ENCODE data around the gene SHMT2.

SHMT2 gene

GRCh38 chr12:57199191-57199590 is 30.3 kb upstream of the SHMT2 start:
- Histone ChIP-seq H3K36me3 (ENCODE audit: insufficient read depth, low read length) (peaks cover 98% of the 10 kb centered on the region), H3K4me1 (ENCODE audit: insufficient read depth, low read length) (no peaks in the 10 kb centered on the region), H3K9ac (ENCODE audit: low read depth, low read length) (no peak overlapping the region), H3K27ac (ENCODE audit: low read depth, low read length) (no peak overlapping the region), H3K4me3 (ENCODE audit: low read length) (no peak overlapping the region), H3K27me3 (ENCODE audit: insufficient read depth, low read length) (no peaks in the 10 kb centered on the region), H3K9me3 (ENCODE audit: insufficient read depth, low read depth, low read length) (no peaks in the 10 kb centered on the region)
- WGBS = 89% methylated on average over 15 of the region's 15 CpGs

GRCh38 chr12:57200497-57200896 is 29.0 kb upstream of the SHMT2 start:
- H3K4me3 ChIP-seq (ENCODE audit: low read length) = no peak overlapping the region
- no peaks in the 10 kb centered on the region for H3K9me3 ChIP-seq (ENCODE audit: insufficient read depth, low read depth, low read length)
- no peaks in the 10 kb centered on the region for H3K4me1 ChIP-seq (ENCODE audit: insufficient read depth, low read length)
- no peak overlapping the region for H3K27ac ChIP-seq (ENCODE audit: low read depth, low read length)
- H3K36me3 ChIP-seq (ENCODE audit: insufficient read depth, low read length) = peaks cover 98% of the 10 kb centered on the region
- no peak overlapping the region for H3K9ac ChIP-seq (ENCODE audit: low read depth, low read length)
- no peaks in the 10 kb centered on the region for H3K27me3 ChIP-seq (ENCODE audit: insufficient read depth, low read length)
- 95% methylated on average over 15 of the region's 15 CpGs for WGBS

DNA sequence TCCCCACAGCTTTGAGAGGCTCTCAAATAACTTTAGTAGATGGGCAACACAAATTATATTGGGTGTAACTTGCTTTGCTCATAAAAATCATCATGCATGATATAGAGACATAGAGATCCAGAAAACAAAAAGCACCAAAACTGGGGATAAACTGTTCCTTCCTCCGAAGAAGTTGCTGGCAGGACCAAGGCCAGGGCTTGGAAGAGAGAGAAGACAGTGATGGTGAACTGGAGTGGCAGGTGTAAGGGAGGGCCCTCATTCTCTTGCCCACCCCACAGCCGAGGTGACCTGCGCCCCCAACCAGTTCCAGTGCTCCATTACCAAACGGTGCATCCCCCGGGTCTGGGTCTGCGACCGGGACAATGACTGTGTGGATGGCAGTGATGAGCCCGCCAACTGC is 28.3 kb upstream of the SHMT2 start:
- H3K27ac ChIP-seq (ENCODE audit: low read depth, low read length) = no peak overlapping the region
- no peaks in the 10 kb centered on the region for H3K27me3 ChIP-seq (ENCODE audit: insufficient read depth, low read length)
- no peaks in the 10 kb centered on the region for H3K4me1 ChIP-seq (ENCODE audit: insufficient read depth, low read length)
- H3K9me3 ChIP-seq (ENCODE audit: insufficient read depth, low read depth, low read length) = no peaks in the 10 kb centered on the region
- H3K9ac ChIP-seq (ENCODE audit: low read depth, low read length) = no peak overlapping the region
- peaks cover 98% of the 10 kb centered on the region for H3K36me3 ChIP-seq (ENCODE audit: insufficient read depth, low read length)
- no peak overlapping the region for H3K4me3 ChIP-seq (ENCODE audit: low read length)
- 95% methylated on average over 8 of the region's 8 CpGs for WGBS

- H3K27ac ChIP-seq (ENCODE audit: low read depth, low read length) = no peak overlapping the region
- no peaks in the 10 kb centered on the region for H3K9me3 ChIP-seq (ENCODE audit: insufficient read depth, low read depth, low read length)
- peaks cover 98% of the 10 kb centered on the region for H3K36me3 ChIP-seq (ENCODE audit: insufficient read depth, low read length)
- H3K9ac ChIP-seq (ENCODE audit: low read depth, low read length) = no peak overlapping the region
- no peak overlapping the region for H3K4me3 ChIP-seq (ENCODE audit: low read length)
- H3K4me1 ChIP-seq (ENCODE audit: insufficient read depth, low read length) = no peaks in the 10 kb centered on the region
- 97% methylated on average over 16 of the region's 16 CpGs for WGBS
- H3K27me3 ChIP-seq (ENCODE audit: insufficient read depth, low read length) = no peaks in the 10 kb centered on the region
These were observed 27.9 kb upstream of the SHMT2 start for GRCh38 chr12:57201631-57202030.

GRCh38 chr12:57202321-57202720 is 27.2 kb upstream of the SHMT2 start:
- Histone ChIP-seq H3K4me3 (ENCODE audit: low read length) (no peak overlapping the region), H3K36me3 (ENCODE audit: insufficient read depth, low read length) (peaks cover 94% of the 10 kb centered on the region), H3K9ac (ENCODE audit: low read depth, low read length) (no peak overlapping the region), H3K9me3 (ENCODE audit: insufficient read depth, low read depth, low read length) (no peaks in the 10 kb centered on the region), H3K27me3 (ENCODE audit: insufficient read depth, low read length) (no peaks in the 10 kb centered on the region), H3K27ac (ENCODE audit: low read depth, low read length) (no peak overlapping the region), H3K4me1 (ENCODE audit: insufficient read depth, low read length) (no peaks in the 10 kb centered on the region)
- WGBS = 95% methylated on average over 19 of the region's 19 CpGs

- H3K4me3 ChIP-seq (ENCODE audit: low read length) = no peak overlapping the region
- H3K27ac ChIP-seq (ENCODE audit: low read depth, low read length) = no peak overlapping the region
- H3K36me3 ChIP-seq (ENCODE audit: insufficient read depth, low read length) = peaks cover 94% of the 10 kb centered on the region
- no peaks in the 10 kb centered on the region for H3K9me3 ChIP-seq (ENCODE audit: insufficient read depth, low read depth, low read length)
- no peaks in the 10 kb centered on the region for H3K27me3 ChIP-seq (ENCODE audit: insufficient read depth, low read length)
- H3K4me1 ChIP-seq (ENCODE audit: insufficient read depth, low read length) = no peaks in the 10 kb centered on the region
- WGBS = 98% methylated on average over 28 of the region's 28 CpGs
- H3K9ac ChIP-seq (ENCODE audit: low read depth, low read length) = no peak overlapping the region
These were observed 26.3 kb upstream of the SHMT2 start for GRCh38 chr12:57203201-57203600.

GRCh38 chr12:57203791-57204190 is 25.7 kb upstream of the SHMT2 start:
- H3K9ac ChIP-seq (ENCODE audit: low read depth, low read length) = no peak overlapping the region
- WGBS = 87% methylated on average over 11 of the region's 11 CpGs
- no peak overlapping the region for H3K27ac ChIP-seq (ENCODE audit: low read depth, low read length)
- H3K36me3 ChIP-seq (ENCODE audit: insufficient read depth, low read length) = peaks cover 92% of the 10 kb centered on the region
- no peak overlapping the region for H3K4me3 ChIP-seq (ENCODE audit: low read length)
- no peaks in the 10 kb centered on the region for H3K4me1 ChIP-seq (ENCODE audit: insufficient read depth, low read length)
- H3K27me3 ChIP-seq (ENCODE audit: insufficient read depth, low read length) = no peaks in the 10 kb centered on the region
- H3K9me3 ChIP-seq (ENCODE audit: insufficient read depth, low read depth, low read length) = no peaks in the 10 kb centered on the region

GRCh38 chr12:57204454-57204853 is 25.1 kb upstream of the SHMT2 start:
- H3K4me3 ChIP-seq (ENCODE audit: low read length) = no peak overlapping the region
- H3K4me1 ChIP-seq (ENCODE audit: insufficient read depth, low read length) = no peaks in the 10 kb centered on the region
- no peaks in the 10 kb centered on the region for H3K27me3 ChIP-seq (ENCODE audit: insufficient read depth, low read length)
- WGBS = 94% methylated on average over 19 of the region's 19 CpGs
- no peaks in the 10 kb centered on the region for H3K9me3 ChIP-seq (ENCODE audit: insufficient read depth, low read depth, low read length)
- H3K27ac ChIP-seq (ENCODE audit: low read depth, low read length) = no peak overlapping the region
- H3K36me3 ChIP-seq (ENCODE audit: insufficient read depth, low read length) = peaks cover 92% of the 10 kb centered on the region
- no peak overlapping the region for H3K9ac ChIP-seq (ENCODE audit: low read depth, low read length)

DNA sequence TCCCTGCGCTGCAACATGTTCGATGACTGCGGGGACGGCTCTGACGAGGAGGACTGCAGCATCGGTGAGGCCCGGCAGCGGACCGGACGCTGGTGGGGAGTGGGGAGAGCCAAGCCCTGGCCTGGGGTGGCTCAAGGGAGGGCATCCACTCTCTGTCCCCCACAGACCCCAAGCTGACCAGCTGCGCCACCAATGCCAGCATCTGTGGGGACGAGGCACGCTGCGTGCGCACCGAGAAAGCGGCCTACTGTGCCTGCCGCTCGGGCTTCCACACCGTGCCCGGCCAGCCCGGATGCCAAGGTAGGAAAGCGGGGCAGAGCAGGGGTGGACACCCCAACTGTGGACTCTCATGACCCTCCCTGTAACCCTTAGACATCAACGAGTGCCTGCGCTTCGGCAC is 24.3 kb upstream of the SHMT2 start:
- H3K27ac ChIP-seq (ENCODE audit: low read depth, low read length) = no peak overlapping the region
- 97% methylated on average over 26 of the region's 26 CpGs for WGBS
- no peaks in the 10 kb centered on the region for H3K4me1 ChIP-seq (ENCODE audit: insufficient read depth, low read length)
- no peaks in the 10 kb centered on the region for H3K9me3 ChIP-seq (ENCODE audit: insufficient read depth, low read depth, low read length)
- H3K4me3 ChIP-seq (ENCODE audit: low read length) = no peak overlapping the region
- no peaks in the 10 kb centered on the region for H3K27me3 ChIP-seq (ENCODE audit: insufficient read depth, low read length)
- no peak overlapping the region for H3K9ac ChIP-seq (ENCODE audit: low read depth, low read length)
- peaks cover 93% of the 10 kb centered on the region for H3K36me3 ChIP-seq (ENCODE audit: insufficient read depth, low read length)

- Histone ChIP-seq H3K9me3 (ENCODE audit: insufficient read depth, low read depth, low read length) (no peaks in the 10 kb centered on the region), H3K36me3 (ENCODE audit: insufficient read depth, low read length) (peaks cover 93% of the 10 kb centered on the region), H3K9ac (ENCODE audit: low read depth, low read length) (no peak overlapping the region; the same call in 1 of the 2 replicates), H3K27ac (ENCODE audit: low read depth, low read length) (no peak overlapping the region), H3K4me3 (ENCODE audit: low read length) (no peak overlapping the region), H3K27me3 (ENCODE audit: insufficient read depth, low read length) (no peaks in the 10 kb centered on the region), H3K4me1 (ENCODE audit: insufficient read depth, low read length) (no peaks in the 10 kb centered on the region)
- 95% methylated on average over 7 of the region's 7 CpGs for WGBS
These were observed 23.6 kb upstream of the SHMT2 start for GRCh38 chr12:57205931-57206330.

GRCh38 chr12:57207731-57208630 is 21.5 kb upstream of the SHMT2 start:
- Histone ChIP-seq H3K27ac (ENCODE audit: low read depth, low read length) (no peak overlapping the region), H3K4me1 (ENCODE audit: insufficient read depth, low read length) (0 out of 2 replicates have a peak, but pooled peaks cover 3% of the 10 kb centered on the region), H3K36me3 (ENCODE audit: insufficient read depth, low read length) (peaks cover 85% of the 10 kb centered on the region), H3K9ac (ENCODE audit: low read depth, low read length) (no peak overlapping the region), H3K4me3 (ENCODE audit: low read length) (no peak overlapping the region), H3K9me3 (ENCODE audit: insufficient read depth, low read depth, low read length) (no peaks in the 10 kb centered on the region), H3K27me3 (ENCODE audit: insufficient read depth, low read length) (no peaks in the 10 kb centered on the region)
- WGBS = 96% methylated on average over 29 of the region's 29 CpGs

Data from HUES64 (cell line).